Liver (tissue), 3 donors: ENCODE results near the gene LONRF2.

Source experiments
- ATF3 ChIP-seq: IDR thresholded peaks from 2 replicates; pipeline ENCODE4 v1.6.1; 2016; ENCODE audit warnings: antibody characterized with exemption
- CTCF ChIP-seq: fragments of 150-350 bp; IDR thresholded peaks from 2 replicates; pipeline ENCODE4 v1.5.1; 2017; ENCODE audit warnings: improper control_type of control experiment, low read depth, low read length; ENCODE audit not compliant: missing input control
- EGR1 ChIP-seq, 2 donors: IDR thresholded peaks; 2 replicates each; pipeline ENCODE4 v1.6.1; 2016 to 2018; ENCODE audit warnings: antibody characterized with exemption in 2 of 2, low read depth in 2 of 2
- GABPA ChIP-seq, 2 donors: IDR thresholded peaks in 1 of 2; conservative IDR thresholded peaks in 1 of 2; 2 replicates each; pipeline ENCODE4 v1.6.1; 2016; ENCODE audit warnings: antibody characterized with exemption in 2 of 2, mild to moderate bottlenecking in 1 of 2, moderate library complexity in 1 of 2
- HNF4A ChIP-seq, 2 donors: conservative IDR thresholded peaks; 2 replicates each; pipeline ENCODE4 v1.6.1; 2016; ENCODE audit warnings: antibody characterized with exemption in 2 of 2, mild to moderate bottlenecking in 2 of 2
- HNF4G ChIP-seq: IDR thresholded peaks from 2 replicates; pipeline ENCODE4 v1.6.1; 2016; ENCODE audit warnings: antibody characterized with exemption
- MAX ChIP-seq: IDR thresholded peaks from 2 replicates; pipeline ENCODE4 v1.6.1; 2016; ENCODE audit warnings: antibody characterized with exemption
- RAD21 ChIP-seq, 2 donors: IDR thresholded peaks; 2 replicates each; pipeline ENCODE4 v1.6.1; 2016; ENCODE audit warnings: antibody characterized with exemption in 2 of 2, mild to moderate bottlenecking in 2 of 2
- REST ChIP-seq: IDR thresholded peaks from 2 replicates; pipeline ENCODE4 v1.6.1; 2016; ENCODE audit warnings: antibody characterized with exemption, mild to moderate bottlenecking
- RXRA ChIP-seq, 2 donors: IDR thresholded peaks; 2 replicates each; pipeline ENCODE4 v1.6.1; 2017 to 2018; ENCODE audit warnings: antibody characterized with exemption in 2 of 2, mild to moderate bottlenecking in 1 of 2
- SP1 ChIP-seq: IDR thresholded peaks from 2 replicates; pipeline ENCODE4 v1.6.1; 2018; ENCODE audit warnings: antibody characterized with exemption, mild to moderate bottlenecking
- TAF1 ChIP-seq: conservative IDR thresholded peaks from 2 replicates; pipeline ENCODE4 v1.6.1; 2016; ENCODE audit warnings: antibody characterized with exemption, mild to moderate bottlenecking
- YY1 ChIP-seq: IDR thresholded peaks from 2 replicates; pipeline ENCODE4 v1.6.1; 2016; ENCODE audit warnings: antibody characterized with exemption, mild to moderate bottlenecking
- ZBTB33 ChIP-seq: IDR thresholded peaks from 2 replicates; pipeline ENCODE4 v1.6.1; 2016; ENCODE audit warnings: antibody characterized with exemption
- donor health status: healthy.
- donor health status: healthy.

- TF ChIP-seq CTCF = no peak
- no peak for TF ChIP-seq HNF4G
- TF ChIP-seq TAF1 = no peak
- no peak for TF ChIP-seq MAX
- no peak for TF ChIP-seq EGR1 (IDR thresholded peaks at IDR 0.05; ENCODE audit: low read depth in 2 of 2)
- no peak for TF ChIP-seq YY1
- TF ChIP-seq REST = no peak
- no peak for TF ChIP-seq SP1
- TF ChIP-seq GABPA (IDR thresholded peaks at IDR 0.05 in 1 of 2, conservative IDR thresholded peaks at IDR 0.05 in 1 of 2) = no peak
- no peak for TF ChIP-seq RXRA (IDR thresholded peaks at IDR 0.05)
- TF ChIP-seq ZBTB33 = no peak
- TF ChIP-seq ATF3 = no peak
- no peak for TF ChIP-seq RAD21 (IDR thresholded peaks at IDR 0.05)
- no peak for TF ChIP-seq HNF4A (conservative IDR thresholded peaks at IDR 0.05)
These were observed 47.6 kb downstream of the LONRF2 start for GRCh38 chr2:100274566-100275199.
